SK-N-SH treated with all-trans-retinoic acid at 6 μM for 48 hours (cell line): ENCODE measurements around the gene SAP30L.

Source experiments
- ATAC-seq: fragments of 200-7000 bp; cut with Tn5 transposase; 3 replicates; pipeline ENCODE4 v1.9.1; 2020; ENCODE audit warnings: mild to moderate bottlenecking, moderate library complexity
- ARNTL ChIP-seq: fragments of 450-650 bp; formaldehyde crosslinking; IDR thresholded peaks from 2 replicates; pipeline ENCODE4 v1.5.0; 2020; ENCODE audit warnings: low read depth, mild to moderate bottlenecking, moderate library complexity, borderline replicate concordance
- BACH2 ChIP-seq: fragments of 250-450 bp; sonication (Bioruptor Pico); IDR thresholded peaks from 2 replicates; pipeline ENCODE4 v1.9.0; 2021; ENCODE audit warnings: mild to moderate bottlenecking, borderline replicate concordance
- CSDC2 ChIP-seq: fragments of 250-450 bp; sonication (Bioruptor Pico); IDR thresholded peaks from 2 replicates; pipeline ENCODE4 v1.5.0; 2020; ENCODE audit warnings: mild to moderate bottlenecking, moderate library complexity
- ESRRG ChIP-seq: fragments of 250-450 bp; sonication (Bioruptor Pico); IDR thresholded peaks from 2 replicates; pipeline ENCODE4 v1.6.1; 2021; ENCODE audit warnings: mild to moderate bottlenecking
- GLIS3 ChIP-seq: fragments of 250-450 bp; sonication (Bioruptor Pico); IDR thresholded peaks from 2 replicates; pipeline ENCODE4 v1.5.0; 2020; ENCODE audit warnings: mild to moderate bottlenecking, moderate library complexity
- ISL1 ChIP-seq: fragments of 250-450 bp; sonication (Bioruptor Pico); IDR thresholded peaks from 2 replicates; pipeline ENCODE4 v2.1.2; 2022; ENCODE audit warnings: mild to moderate bottlenecking, moderate library complexity
- OSR1 ChIP-seq: fragments of 250-450 bp; sonication (Bioruptor Pico); IDR thresholded peaks from 2 replicates; pipeline ENCODE4 v1.8.0; 2022; ENCODE audit warnings: moderate library complexity, mild to moderate bottlenecking, inconsistent platforms
- PPARA ChIP-seq: fragments of 250-450 bp; sonication (Bioruptor Pico); IDR thresholded peaks from 2 replicates; pipeline ENCODE4 v1.5.0; 2020; ENCODE audit warnings: mild to moderate bottlenecking, borderline replicate concordance
- RARB ChIP-seq: fragments of 250-450 bp; sonication (Bioruptor Pico); IDR thresholded peaks from 2 replicates; pipeline ENCODE4 v1.8.0; 2021; ENCODE audit warnings: mild to moderate bottlenecking, moderate library complexity
- SNAI2 ChIP-seq: fragments of 250-450 bp; sonication (Bioruptor Pico); IDR thresholded peaks from 2 replicates; pipeline ENCODE4 v1.5.0; 2020; ENCODE audit warnings: mild to moderate bottlenecking, moderate library complexity
- TOX ChIP-seq: fragments of 250-450 bp; sonication (Bioruptor Pico); IDR thresholded peaks from 2 replicates; pipeline ENCODE4 v1.8.0; 2021; ENCODE audit warnings: mild to moderate bottlenecking, moderate library complexity, borderline replicate concordance
- TSHZ2 ChIP-seq: fragments of 250-450 bp; sonication (Bioruptor Pico); IDR thresholded peaks from 2 replicates; pipeline ENCODE4 v1.5.0; 2020; ENCODE audit warnings: mild to moderate bottlenecking, moderate library complexity
- ZC3H10 ChIP-seq: fragments of 250-450 bp; sonication (Bioruptor Pico); IDR thresholded peaks from 2 replicates; pipeline ENCODE4 v1.5.1; 2021; ENCODE audit warnings: mild to moderate bottlenecking, moderate library complexity
- ZFP3 ChIP-seq: fragments of 250-450 bp; sonication (Bioruptor Pico); IDR thresholded peaks from 2 replicates; pipeline ENCODE4 v1.5.0; 2020; ENCODE audit warnings: mild to moderate bottlenecking, moderate library complexity
- ZFP30 ChIP-seq: fragments of 450-650 bp; formaldehyde crosslinking; IDR thresholded peaks from 2 replicates; pipeline ENCODE4 v1.5.0; 2022; ENCODE audit warnings: mild to moderate bottlenecking, moderate library complexity
- ZNF565 ChIP-seq: fragments of 450-650 bp; formaldehyde crosslinking; conservative IDR thresholded peaks from 2 replicates; pipeline ENCODE4 v1.5.0; 2020; ENCODE audit warnings: low read depth, mild to moderate bottlenecking, moderate library complexity
- ZNF70 ChIP-seq: fragments of 450-650 bp; formaldehyde crosslinking; IDR thresholded peaks from 2 replicates; pipeline ENCODE4 v1.5.0; 2020; ENCODE audit warnings: mild to moderate bottlenecking, moderate library complexity
- ZNF8 ChIP-seq: fragments of 450-650 bp; formaldehyde crosslinking; IDR thresholded peaks from 2 replicates; pipeline ENCODE4 v1.5.0; 2020; ENCODE audit warnings: mild to moderate bottlenecking, moderate library complexity
- TF ChIP-seq, protein P1 (sequence below): fragments of 250-450 bp; sonication (Bioruptor Pico); IDR thresholded peaks from 2 replicates; pipeline ENCODE4 v1.5.1; 2020; ENCODE audit warnings: low read depth, mild to moderate bottlenecking, moderate library complexity
- TF ChIP-seq, protein P2 (sequence below): fragments of 250-450 bp; sonication (Bioruptor Pico); IDR thresholded peaks from 2 replicates; pipeline ENCODE4 v1.8.0; 2020; ENCODE audit warnings: mild to moderate bottlenecking, moderate library complexity, borderline replicate concordance
- TF ChIP-seq, protein P3 (sequence below): fragments of 250-450 bp; sonication (Bioruptor Pico); IDR thresholded peaks from 2 replicates; pipeline ENCODE4 v1.8.0; 2021; ENCODE audit warnings: low read depth, mild to moderate bottlenecking, moderate library complexity, borderline replicate concordance
- TF ChIP-seq, protein P4 (sequence below): fragments of 250-450 bp; sonication (Bioruptor Pico); IDR thresholded peaks from 2 replicates; pipeline ENCODE4 v1.5.1; 2021; ENCODE audit warnings: mild to moderate bottlenecking, moderate library complexity

Gene SAP30L

DNA sequence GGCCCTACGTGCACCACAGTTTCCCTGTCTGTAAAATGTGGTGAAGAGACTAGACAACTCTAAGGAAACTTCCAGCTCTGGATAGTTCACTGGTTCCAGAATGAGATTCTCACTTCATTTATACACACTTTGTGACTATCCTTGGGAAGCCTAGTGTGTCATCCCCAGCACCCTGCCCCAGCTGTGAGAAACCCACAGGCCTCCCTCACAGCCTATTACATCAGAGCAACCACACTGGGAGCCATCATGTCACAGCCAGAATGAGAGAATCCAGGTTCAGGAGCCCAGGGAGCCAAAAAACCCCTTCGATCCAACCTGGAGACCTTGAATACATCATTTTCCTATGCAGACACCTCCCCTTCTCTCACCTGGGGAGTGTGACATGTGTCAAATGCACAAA, 53.2 kb downstream of the SAP30L start:
- ATAC-seq: no peak
- TF ChIP-seq BACH2 (no peak), SNAI2 (CRISPR knock-in tag) (no peak), ESRRG (CRISPR knock-in tag) (no peak), TSHZ2 (no peak), TOX (CRISPR knock-in tag) (no peak), ZNF8 (no peak), OSR1 (CRISPR knock-in tag) (no peak)
- TF ChIP-seq, protein P1, sequence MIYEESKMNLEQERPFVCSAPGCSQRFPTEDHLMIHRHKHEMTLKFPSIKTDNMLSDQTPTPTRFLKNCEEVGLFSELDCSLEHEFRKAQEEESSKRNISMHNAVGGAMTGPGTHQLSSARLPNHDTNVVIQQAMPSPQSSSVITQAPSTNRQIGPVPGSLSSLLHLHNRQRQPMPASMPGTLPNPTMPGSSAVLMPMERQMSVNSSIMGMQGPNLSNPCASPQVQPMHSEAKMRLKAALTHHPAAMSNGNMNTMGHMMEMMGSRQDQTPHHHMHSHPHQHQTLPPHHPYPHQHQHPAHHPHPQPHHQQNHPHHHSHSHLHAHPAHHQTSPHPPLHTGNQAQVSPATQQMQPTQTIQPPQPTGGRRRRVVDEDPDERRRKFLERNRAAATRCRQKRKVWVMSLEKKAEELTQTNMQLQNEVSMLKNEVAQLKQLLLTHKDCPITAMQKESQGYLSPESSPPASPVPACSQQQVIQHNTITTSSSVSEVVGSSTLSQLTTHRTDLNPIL: no peak
- TF ChIP-seq, protein P2, sequence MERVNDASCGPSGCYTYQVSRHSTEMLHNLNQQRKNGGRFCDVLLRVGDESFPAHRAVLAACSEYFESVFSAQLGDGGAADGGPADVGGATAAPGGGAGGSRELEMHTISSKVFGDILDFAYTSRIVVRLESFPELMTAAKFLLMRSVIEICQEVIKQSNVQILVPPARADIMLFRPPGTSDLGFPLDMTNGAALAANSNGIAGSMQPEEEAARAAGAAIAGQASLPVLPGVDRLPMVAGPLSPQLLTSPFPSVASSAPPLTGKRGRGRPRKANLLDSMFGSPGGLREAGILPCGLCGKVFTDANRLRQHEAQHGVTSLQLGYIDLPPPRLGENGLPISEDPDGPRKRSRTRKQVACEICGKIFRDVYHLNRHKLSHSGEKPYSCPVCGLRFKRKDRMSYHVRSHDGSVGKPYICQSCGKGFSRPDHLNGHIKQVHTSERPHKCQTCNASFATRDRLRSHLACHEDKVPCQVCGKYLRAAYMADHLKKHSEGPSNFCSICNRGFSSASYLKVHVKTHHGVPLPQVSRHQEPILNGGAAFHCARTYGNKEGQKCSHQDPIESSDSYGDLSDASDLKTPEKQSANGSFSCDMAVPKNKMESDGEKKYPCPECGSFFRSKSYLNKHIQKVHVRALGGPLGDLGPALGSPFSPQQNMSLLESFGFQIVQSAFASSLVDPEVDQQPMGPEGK (CRISPR knock-in tag): no peak

DNA sequence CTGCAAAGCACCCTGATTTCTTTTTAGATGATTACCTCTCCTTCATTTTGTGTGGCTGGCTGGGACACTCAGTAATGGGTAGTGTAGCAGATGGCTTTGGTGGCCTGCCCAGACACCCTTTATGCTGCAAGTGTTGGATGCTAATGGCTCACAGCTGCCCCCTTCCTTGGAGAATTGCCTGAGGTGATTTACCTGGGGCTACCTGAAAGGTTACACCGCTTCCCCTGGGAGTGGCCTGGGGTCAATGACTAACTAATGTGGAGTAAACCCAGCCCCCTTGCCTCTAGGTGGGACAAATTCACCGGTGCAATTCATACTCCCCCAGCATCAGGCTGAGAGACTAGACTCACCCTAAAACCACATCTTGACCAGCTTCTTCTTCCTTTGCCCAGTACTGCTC, 55.8 kb downstream of the SAP30L start:
- no peak for TF ChIP-seq PPARA (CRISPR knock-in tag)
- TF ChIP-seq, protein P2 (CRISPR knock-in tag): no peak
- no peak for TF ChIP-seq ISL1
- TF ChIP-seq CSDC2: no peak
- TF ChIP-seq, protein P3, sequence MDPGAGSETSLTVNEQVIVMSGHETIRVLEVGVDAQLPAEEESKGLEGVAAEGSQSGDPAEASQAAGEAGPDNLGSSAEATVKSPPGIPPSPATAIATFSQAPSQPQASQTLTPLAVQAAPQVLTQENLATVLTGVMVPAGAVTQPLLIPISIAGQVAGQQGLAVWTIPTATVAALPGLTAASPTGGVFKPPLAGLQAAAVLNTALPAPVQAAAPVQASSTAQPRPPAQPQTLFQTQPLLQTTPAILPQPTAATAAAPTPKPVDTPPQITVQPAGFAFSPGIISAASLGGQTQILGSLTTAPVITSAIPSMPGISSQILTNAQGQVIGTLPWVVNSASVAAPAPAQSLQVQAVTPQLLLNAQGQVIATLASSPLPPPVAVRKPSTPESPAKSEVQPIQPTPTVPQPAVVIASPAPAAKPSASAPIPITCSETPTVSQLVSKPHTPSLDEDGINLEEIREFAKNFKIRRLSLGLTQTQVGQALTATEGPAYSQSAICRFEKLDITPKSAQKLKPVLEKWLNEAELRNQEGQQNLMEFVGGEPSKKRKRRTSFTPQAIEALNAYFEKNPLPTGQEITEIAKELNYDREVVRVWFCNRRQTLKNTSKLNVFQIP: no peak
- no peak for TF ChIP-seq TOX (CRISPR knock-in tag)
- no peak for TF ChIP-seq ARNTL (CRISPR knock-in tag)
- no peak for TF ChIP-seq OSR1 (CRISPR knock-in tag)
- no peak for TF ChIP-seq TSHZ2
- no peak for TF ChIP-seq ZFP3 (CRISPR knock-in tag)
- no peak for ATAC-seq

GRCh38 chr5:154502180-154502579, 56.4 kb downstream of the SAP30L start:
- no peak for TF ChIP-seq GLIS3 (CRISPR knock-in tag)
- TF ChIP-seq, protein P1: no peak
- TF ChIP-seq ZNF8: no peak
- no peak for TF ChIP-seq ZFP3 (CRISPR knock-in tag)
- no peak for TF ChIP-seq PPARA (CRISPR knock-in tag)
- TF ChIP-seq OSR1 (CRISPR knock-in tag): no peak
- TF ChIP-seq ESRRG (CRISPR knock-in tag): no peak
- no peak for TF ChIP-seq ARNTL (CRISPR knock-in tag)
- no peak for TF ChIP-seq ZFP30 (CRISPR knock-in tag)
- TF ChIP-seq, protein P4, sequence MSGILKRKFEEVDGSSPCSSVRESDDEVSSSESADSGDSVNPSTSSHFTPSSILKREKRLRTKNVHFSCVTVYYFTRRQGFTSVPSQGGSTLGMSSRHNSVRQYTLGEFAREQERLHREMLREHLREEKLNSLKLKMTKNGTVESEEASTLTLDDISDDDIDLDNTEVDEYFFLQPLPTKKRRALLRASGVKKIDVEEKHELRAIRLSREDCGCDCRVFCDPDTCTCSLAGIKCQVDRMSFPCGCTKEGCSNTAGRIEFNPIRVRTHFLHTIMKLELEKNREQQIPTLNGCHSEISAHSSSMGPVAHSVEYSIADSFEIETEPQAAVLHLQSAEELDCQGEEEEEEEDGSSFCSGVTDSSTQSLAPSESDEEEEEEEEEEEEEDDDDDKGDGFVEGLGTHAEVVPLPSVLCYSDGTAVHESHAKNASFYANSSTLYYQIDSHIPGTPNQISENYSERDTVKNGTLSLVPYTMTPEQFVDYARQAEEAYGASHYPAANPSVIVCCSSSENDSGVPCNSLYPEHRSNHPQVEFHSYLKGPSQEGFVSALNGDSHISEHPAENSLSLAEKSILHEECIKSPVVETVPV (CRISPR knock-in tag): no peak
- no peak for TF ChIP-seq ZNF70
- TF ChIP-seq RARB (CRISPR knock-in tag): no peak
- TF ChIP-seq CSDC2: no peak
- no peak for TF ChIP-seq ZC3H10 (CRISPR knock-in tag)
- no peak for TF ChIP-seq ZNF565
- no peak for ATAC-seq
